ENCODE measurements around the gene BAZ2A. TPM values are rescaled to one million over a fixed set of nuclear protein-coding genes. Genes with fewer than 3 reads are reported as not detected.

The BAZ2A gene
- total RNA-seq = 26.1 and 42.3 TPM in 2 replicates

DNA sequence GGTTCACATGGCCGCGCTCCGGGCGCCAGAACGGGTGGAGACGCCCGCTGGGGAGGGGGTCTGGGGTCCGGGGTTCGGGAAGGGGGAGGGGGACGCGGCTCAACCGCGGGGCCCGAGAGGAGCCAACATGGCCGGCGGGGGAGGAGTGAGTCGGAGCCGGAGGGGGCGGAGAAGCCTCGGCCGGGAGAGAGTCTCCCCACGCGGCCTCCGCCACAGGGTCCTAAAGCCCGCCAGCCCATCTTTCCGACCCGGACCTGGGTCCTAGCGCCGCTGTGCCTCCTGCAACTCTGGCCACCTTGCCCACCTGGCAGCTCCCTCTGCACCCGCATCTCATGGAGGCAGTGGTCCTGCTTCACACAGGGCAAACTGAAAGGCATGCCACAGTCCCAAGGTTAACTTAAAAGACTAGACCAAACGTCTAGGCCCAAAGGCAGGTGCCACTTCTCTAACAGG lies at the start of gene BAZ2A:
TSS of gene BAZ2A (minus strand) at position 147 of the 453 bp plus-strand sequence. CDS start 12,796 bp downstream, outside the sequence.

DNA sequence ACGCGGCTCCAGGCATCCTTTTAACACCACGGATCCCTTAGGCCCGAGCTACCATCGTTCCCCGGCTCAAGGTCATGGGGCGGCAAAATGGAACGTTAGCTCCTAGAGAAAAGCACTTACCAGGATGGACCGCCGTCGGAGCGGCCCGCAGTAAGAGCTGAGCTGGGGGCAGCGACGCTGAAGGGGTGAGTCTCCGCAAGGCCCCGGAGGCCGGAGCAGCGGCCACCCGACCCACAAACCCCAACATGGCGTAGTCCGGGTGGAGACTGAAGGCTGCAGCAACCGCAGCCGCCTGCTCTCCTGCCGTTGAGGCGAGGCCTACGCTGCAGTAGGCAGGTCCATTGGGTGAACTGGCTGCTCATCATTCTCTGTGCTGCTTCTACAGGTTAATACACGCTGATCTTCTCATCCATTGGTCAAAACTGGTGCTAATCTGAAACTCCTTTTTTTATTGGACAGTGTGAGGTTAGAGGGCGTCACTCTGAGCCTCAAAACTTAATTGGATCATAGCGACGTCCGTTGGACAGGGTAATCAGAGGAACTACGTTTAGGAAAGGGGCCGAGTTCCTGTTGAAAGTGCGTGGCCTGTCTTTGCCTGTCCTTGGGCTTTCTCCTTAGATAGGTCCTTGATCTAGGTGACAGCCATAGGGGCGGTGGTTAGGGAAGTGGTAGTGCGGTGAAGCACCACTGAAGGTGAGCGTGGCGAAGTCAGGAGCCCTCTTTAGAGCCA lies 15.8 kb upstream of the BAZ2A start, which contains the start of gene ATP5F1B:
TSS of gene ATP5F1B (minus strand) at position 268 of the 730 bp plus-strand sequence. CDS start at position 247, 21 bp downstream.

Other genes with a start within 250 kb of the BAZ2A start
- gene TIMELESS, start 180.9 kb downstream of the BAZ2A start, total RNA-seq = 14.2 and 17.8 TPM in 2 replicates
- gene MIP, start 175.7 kb downstream of the BAZ2A start, total RNA-seq = not detected in 2 replicates
- gene SPRYD4, start 161.7 kb downstream of the BAZ2A start, total RNA-seq = 1.9 and 2.0 TPM in 2 replicates
- 4.2 and 6.0 TPM in 2 replicates for gene GLS2, start 142.2 kb downstream of the BAZ2A start, total RNA-seq
- 12.9 and 21.6 TPM in 2 replicates for gene RBMS2, start 108.5 kb downstream of the BAZ2A start, total RNA-seq
- 634 and 662 TPM in 2 replicates for gene ATP5F1B, start 15.7 kb upstream of the BAZ2A start, total RNA-seq
- 84.1 and 139 TPM in 2 replicates for gene PTGES3, start 58.0 kb upstream of the BAZ2A start, total RNA-seq
- gene NACA, start 95.0 kb upstream of the BAZ2A start, total RNA-seq = 1,159 and 1,186 TPM in 2 replicates
- 18.3 and 21.9 TPM in 2 replicates for gene PRIM1, start 122.0 kb upstream of the BAZ2A start, total RNA-seq
- 0.35 and 0.65 TPM in 2 replicates for gene HSD17B6, start 133.0 kb upstream of the BAZ2A start, total RNA-seq